Stomach (tissue), 9 donors: Measurements from ENCODE around the gene TSPAN8. TPM values are rescaled to one million over a fixed set of nuclear protein-coding genes. Genes with fewer than 3 reads are reported as not detected.

ENCODE experiments used
- DNase-seq, 2 donors: peaks; one replicate each; pipeline versions ENCODE4 v3.0.0 to v3.0.0-alpha.2; 2013 to 2019
- H3K27ac ChIP-seq, 5 donors: fragments of 200-600 bp in 4 of 5; sonication (generic) in 4 of 5; one replicate each; pipeline ENCODE4 v1.5.1; 2013 to 2019; ENCODE audit warnings: mild to moderate bottlenecking in 1 of 5, moderate library complexity in 1 of 5
- H3K27me3 ChIP-seq, 3 donors: fragments of 200-600 bp; sonication (generic); one replicate each; pipeline ENCODE4 v1.5.1; 2017 to 2019; ENCODE audit warnings: mixed run types in 1 of 3
- H3K36me3 ChIP-seq, 4 donors: fragments of 200-600 bp; sonication (generic); 1 replicate in 3 of 4; 2 replicates in 1 of 4; pipeline ENCODE4 v1.5.1; 2016 to 2019
- H3K4me1 ChIP-seq, 4 donors: fragments of 200-600 bp; sonication (generic); one replicate each; pipeline ENCODE4 v1.5.1; 2016 to 2019
- H3K4me3 ChIP-seq, 4 donors: fragments of 200-600 bp; sonication (generic) in 3 of 4; one replicate each; pipeline ENCODE4 v1.5.1; 2016 to 2019; ENCODE audit warnings: mild to moderate bottlenecking in 1 of 4
- H3K9me3 ChIP-seq, 4 donors: fragments of 200-600 bp; sonication (generic); one replicate each; pipeline ENCODE4 v1.5.1; 2016 to 2019
- EP300 ChIP-seq: sonication (generic); formaldehyde crosslinking; IDR thresholded peaks from one replicate; pipeline ENCODE4 v1.6.1; 2017; ENCODE audit warnings: antibody characterized with exemption
- POLR2A ChIP-seq, 4 donors: fragments of 450-650 bp; IDR thresholded peaks; one replicate each; pipeline ENCODE4 v1.6.1; 2016; ENCODE audit warnings: antibody characterized with exemption in 4 of 4, control low read depth in 2 of 4, mild to moderate bottlenecking in 1 of 4, moderate library complexity in 1 of 4
- POLR2AphosphoS5 ChIP-seq, 3 donors: sonication (generic); formaldehyde crosslinking; IDR thresholded peaks; one replicate each; pipeline ENCODE4 v1.6.1; 2016; ENCODE audit warnings: antibody characterized with exemption in 3 of 3
- WGBS, 5 donors: extraction: QIAGEN DNeasy Blood & Tissue Kit in 3 of 5; methylation state at CpG; one replicate each; pipeline versions ENCODE4 v1.1.5 to v1.1.7; 2013 to 2018; 5-methylcytosine and 5-hydroxymethylcytosine counted together
- intact Hi-C: fragments of 100-400 bp; cut with DNase I; formaldehyde crosslinking; loops from one replicate; pipeline ENCODE4 v1.15.1; 2023; ENCODE audit warnings: low total_unique reads
- polyA plus RNA-seq, 3 donors: library from polyadenylated mRNA; stranded (reverse); fragments of 200-250 nt; gene quantifications; one replicate each; pipeline ENCODE4 v1.2.3, GENCODE V29; 2013
- total RNA-seq, 5 donors: library from RNA; depleted of rRNA; stranded (reverse); fragments of >200 nt; gene quantifications; one replicate each; pipeline versions ENCODE4 v1.1.0 to v1.2.3, GENCODE V29; 2014 to 2016
- TF ChIP-seq, protein P1 (sequence below), 7 experiments: fragments of 450-650 bp in 4 of 7; fragments of 200-600 bp in 3 of 7; sonication (generic) in 3 of 7; IDR thresholded peaks; one replicate each; pipeline ENCODE4 v1.5.1; 2016 to 2019; ENCODE audit warnings: antibody characterized with exemption in 7 of 7, control low read depth in 2 of 7, mild to moderate bottlenecking in 1 of 7
- donor health status: healthy with polysubstance abuse.
- donor health status: Bipolar disorder and iron deficiency.
- donor health status: healthy.

Gene TSPAN8
- total and polyA plus RNA-seq, 8 donors, result 15.8 to 532 (median 127) TPM

DNA sequence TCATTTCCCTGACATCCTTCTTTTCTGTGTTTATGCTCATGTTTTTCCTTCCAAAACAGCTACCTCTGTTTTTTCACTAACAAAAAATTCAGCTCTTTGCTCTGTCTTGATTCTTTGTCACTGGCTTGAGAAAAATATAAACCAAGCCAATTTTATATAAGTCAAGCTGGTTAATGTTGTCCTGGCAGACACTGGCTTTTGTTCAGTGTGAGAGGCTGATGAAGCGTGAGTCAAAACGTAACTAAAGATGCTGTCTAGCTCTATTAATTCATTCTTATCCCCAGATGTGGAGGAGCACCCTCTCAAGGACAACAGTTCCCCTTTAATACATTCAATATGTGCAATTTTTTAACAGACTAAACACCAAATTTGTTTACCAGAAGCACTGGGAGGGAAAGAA, 15.8 kb downstream of the TSPAN8 start:
- intact Hi-C loops, result no loop called here
- Histone ChIP-seq H3K4me3 (no peak overlapping the region), H3K9me3 (no peaks in the 10 kb centered on the region), H3K4me1 (peaks cover 7 to 27% (median 15%) of the 10 kb centered on the region in 4 donors), H3K27ac (peak overlapping the region in 2 of 5 donors; percentile 43 to 69), H3K27me3 (no peaks in the 10 kb centered on the region), H3K36me3 (peaks cover 0 to 17% (median 9%) of the 10 kb centered on the region in 4 donors)
- 63 to 74% (median 69%) methylated on average over 2 of the region's 2 CpGs for WGBS, 5 donors
- no peak for DNase-seq
- TF ChIP-seq, protein P1, sequence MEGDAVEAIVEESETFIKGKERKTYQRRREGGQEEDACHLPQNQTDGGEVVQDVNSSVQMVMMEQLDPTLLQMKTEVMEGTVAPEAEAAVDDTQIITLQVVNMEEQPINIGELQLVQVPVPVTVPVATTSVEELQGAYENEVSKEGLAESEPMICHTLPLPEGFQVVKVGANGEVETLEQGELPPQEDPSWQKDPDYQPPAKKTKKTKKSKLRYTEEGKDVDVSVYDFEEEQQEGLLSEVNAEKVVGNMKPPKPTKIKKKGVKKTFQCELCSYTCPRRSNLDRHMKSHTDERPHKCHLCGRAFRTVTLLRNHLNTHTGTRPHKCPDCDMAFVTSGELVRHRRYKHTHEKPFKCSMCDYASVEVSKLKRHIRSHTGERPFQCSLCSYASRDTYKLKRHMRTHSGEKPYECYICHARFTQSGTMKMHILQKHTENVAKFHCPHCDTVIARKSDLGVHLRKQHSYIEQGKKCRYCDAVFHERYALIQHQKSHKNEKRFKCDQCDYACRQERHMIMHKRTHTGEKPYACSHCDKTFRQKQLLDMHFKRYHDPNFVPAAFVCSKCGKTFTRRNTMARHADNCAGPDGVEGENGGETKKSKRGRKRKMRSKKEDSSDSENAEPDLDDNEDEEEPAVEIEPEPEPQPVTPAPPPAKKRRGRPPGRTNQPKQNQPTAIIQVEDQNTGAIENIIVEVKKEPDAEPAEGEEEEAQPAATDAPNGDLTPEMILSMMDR (IDR thresholded peaks at IDR 0.05), result no peak
- TF ChIP-seq EP300 (no peak), POLR2AphosphoS5 (IDR thresholded peaks at IDR 0.05) (no peak), POLR2A (IDR thresholded peaks at IDR 0.05) (no peak)

DNA sequence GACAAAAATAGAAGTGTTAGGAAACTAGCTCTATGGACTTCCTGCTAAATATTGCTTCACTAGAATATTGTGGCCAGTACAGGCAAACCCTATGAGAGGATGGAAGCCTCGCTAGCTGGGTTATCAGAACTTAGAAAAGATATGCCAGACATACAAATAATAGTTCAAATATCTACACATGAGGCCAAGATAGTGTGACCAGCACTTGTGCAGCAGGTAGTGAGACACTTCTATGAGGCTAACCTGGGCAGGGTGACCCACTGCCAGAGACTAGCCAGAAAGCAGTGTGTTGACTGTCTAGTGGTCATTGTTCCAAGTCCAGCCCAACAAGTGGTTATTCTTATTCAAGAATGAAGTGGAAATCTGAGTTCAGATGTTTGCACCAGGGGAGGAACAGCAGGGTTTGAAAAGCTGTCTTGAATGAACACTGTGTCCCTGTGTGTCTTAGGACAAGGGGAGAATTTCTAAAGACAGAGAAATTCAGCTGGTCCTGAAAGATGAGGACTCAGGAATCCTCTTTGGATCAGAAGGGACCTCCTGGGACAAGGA, 16.3 kb downstream of the TSPAN8 start:
- H3K4me3 ChIP-seq, result no peak overlapping the region
- TF ChIP-seq POLR2A (IDR thresholded peaks at IDR 0.05), result no peak
- TF ChIP-seq, protein P1 (IDR thresholded peaks at IDR 0.05), result no peak
- TF ChIP-seq EP300, result no peak
- TF ChIP-seq POLR2AphosphoS5 (IDR thresholded peaks at IDR 0.05), result peak in 2 of 3 donors; percentile 21 to 32
- no peaks in the 10 kb centered on the region for H3K27me3 ChIP-seq
- peak; percentile 23 to 29 for DNase-seq
- peaks cover 0 to 22% (median 11%) of the 10 kb centered on the region in 4 donors for H3K36me3 ChIP-seq
- intact Hi-C loops, result no loop called here
- H3K4me1 ChIP-seq, result peaks cover 7 to 27% (median 15%) of the 10 kb centered on the region in 4 donors
- no peaks in the 10 kb centered on the region for H3K9me3 ChIP-seq
- H3K27ac ChIP-seq, result peak overlapping the region in 3 of 5 donors; percentile 1 to 69 (median 43)
- WGBS, 5 donors, result 22 to 61% (median 48%) methylated on average over 1 of the region's 1 CpG

DNA sequence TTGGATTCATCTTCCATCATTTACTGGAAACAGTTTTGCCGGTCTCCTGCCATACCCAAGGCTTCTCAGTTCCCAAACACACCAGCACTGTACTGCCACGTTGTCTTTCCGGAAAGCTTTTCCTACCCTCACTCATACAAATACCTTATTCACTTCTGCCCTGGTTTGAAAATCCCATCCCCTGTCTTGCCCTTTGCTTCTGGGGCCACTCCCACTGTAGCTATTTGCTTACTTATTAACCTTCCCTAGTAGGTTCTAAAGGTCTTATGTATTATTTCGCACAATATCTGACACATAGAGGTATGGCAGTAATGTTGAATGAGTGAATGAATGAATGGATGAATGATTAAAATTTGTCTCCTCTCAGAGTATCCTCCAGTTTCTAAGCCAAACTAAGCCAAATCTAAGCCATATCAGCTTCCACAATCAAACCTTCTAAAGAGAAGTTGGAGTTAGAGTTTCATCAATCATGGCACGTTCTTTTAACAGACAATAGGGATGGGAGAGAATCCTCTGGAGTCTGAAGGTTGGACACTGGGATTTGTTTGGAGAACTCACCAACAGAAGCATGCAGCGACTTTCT, 18.6 kb downstream of the TSPAN8 start:
- Histone ChIP-seq H3K27ac (no peak overlapping the region), H3K36me3 (peaks cover 0 to 22% (median 11%) of the 10 kb centered on the region in 4 donors), H3K9me3 (no peaks in the 10 kb centered on the region), H3K4me1 (peaks cover 7 to 41% (median 15%) of the 10 kb centered on the region in 4 donors), H3K27me3 (no peaks in the 10 kb centered on the region), H3K4me3 (no peak overlapping the region)
- intact Hi-C loops, result no loop called here
- peak in 1 of 2 donors; percentile 76 for DNase-seq
- WGBS, 5 donors, result 63 to 79% (median 75%) methylated on average over 6 of the region's 6 CpGs
- TF ChIP-seq, protein P1 (IDR thresholded peaks at IDR 0.05), result no peak
- no peak for TF ChIP-seq POLR2A (IDR thresholded peaks at IDR 0.05)
- TF ChIP-seq POLR2AphosphoS5 (IDR thresholded peaks at IDR 0.05), result no peak
- TF ChIP-seq EP300, result no peak

DNA sequence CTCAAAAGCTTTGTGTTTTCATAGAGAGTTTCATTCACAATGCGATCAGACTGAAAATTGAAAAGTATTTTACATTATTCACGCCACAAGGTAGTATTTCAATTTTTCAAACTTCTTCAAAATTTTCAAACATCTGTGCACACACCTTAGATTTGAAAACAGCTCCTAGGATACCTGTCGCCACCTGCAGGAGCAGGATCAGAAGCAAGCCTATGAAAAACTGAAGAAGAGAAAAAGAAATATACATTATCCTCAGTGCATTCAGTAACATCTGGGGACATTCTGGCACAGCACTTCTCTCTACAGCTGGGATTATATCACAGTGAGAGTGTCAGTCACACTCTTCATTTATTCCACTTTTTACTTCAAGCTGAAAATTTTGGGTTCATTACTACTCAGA, 19.8 kb downstream of the TSPAN8 start:
- peaks cover 7 to 48% (median 15%) of the 10 kb centered on the region in 4 donors for H3K4me1 ChIP-seq
- WGBS, 5 donors, result 79 to 91% (median 85%) methylated on average over 3 of the region's 3 CpGs
- H3K27ac ChIP-seq, result no peak overlapping the region
- H3K36me3 ChIP-seq, result peaks cover 0 to 22% (median 11%) of the 10 kb centered on the region in 4 donors
- intact Hi-C loops, result no loop called here
- no peaks in the 10 kb centered on the region for H3K9me3 ChIP-seq
- no peak overlapping the region for H3K4me3 ChIP-seq
- DNase-seq, result no peak
- no peak for TF ChIP-seq EP300
- no peak for TF ChIP-seq POLR2AphosphoS5 (IDR thresholded peaks at IDR 0.05)
- no peak for TF ChIP-seq POLR2A (IDR thresholded peaks at IDR 0.05)
- TF ChIP-seq, protein P1 (IDR thresholded peaks at IDR 0.05), result no peak
- H3K27me3 ChIP-seq, result no peaks in the 10 kb centered on the region
